ENCODE results near the gene GMPS.
"Not testable (repeated sequence)": the region's sequence is repeated elsewhere in the genome, so short reads cannot be mapped to it uniquely, and the experiment has no call there.

GMPS gene

DNA sequence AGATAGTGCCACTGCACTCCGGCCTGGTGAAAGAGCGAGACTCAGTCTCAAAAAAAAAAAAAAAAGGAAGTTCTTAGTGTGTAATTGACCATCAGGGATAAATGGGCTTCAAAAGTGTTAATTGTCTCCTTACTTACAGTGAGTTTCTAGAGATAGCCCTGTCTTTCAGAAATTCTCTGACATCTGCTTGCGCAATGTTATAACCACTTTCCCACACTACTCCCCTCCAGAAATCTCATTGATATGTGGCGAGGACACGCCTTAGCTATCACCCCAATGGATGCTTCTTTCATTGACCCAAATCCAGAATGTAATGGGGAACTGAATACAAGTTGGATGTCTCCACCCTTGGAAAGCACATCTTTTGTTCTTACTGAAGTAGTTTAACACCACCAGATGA is 70.9 kb downstream of the GMPS start:
- ATAC-seq, result no peak

DNA sequence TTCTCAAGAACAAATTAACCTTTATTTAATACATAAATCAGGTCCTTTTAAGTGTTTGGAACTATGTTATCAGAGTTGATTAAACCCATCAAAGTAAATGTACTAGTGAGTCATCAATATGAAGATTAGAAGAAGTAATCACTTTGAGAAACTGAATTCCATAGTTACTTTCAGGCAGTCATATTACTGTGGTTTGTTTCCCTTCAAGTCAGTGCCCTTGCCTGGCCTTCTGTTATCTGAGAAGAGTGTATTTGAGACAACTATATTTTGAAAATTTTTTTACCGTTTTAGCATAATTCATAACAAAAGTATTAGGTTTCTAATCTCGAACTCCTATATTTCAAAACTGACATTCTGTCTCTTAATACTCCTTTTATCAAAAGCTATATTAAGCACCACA is 73.6 kb downstream of the GMPS start:
- ATAC-seq (no peak), DNase-seq (no peak)

More for the DNA sequence above, 70.9 kb downstream of the GMPS start:
- DNase-seq, result no peak

DNA sequence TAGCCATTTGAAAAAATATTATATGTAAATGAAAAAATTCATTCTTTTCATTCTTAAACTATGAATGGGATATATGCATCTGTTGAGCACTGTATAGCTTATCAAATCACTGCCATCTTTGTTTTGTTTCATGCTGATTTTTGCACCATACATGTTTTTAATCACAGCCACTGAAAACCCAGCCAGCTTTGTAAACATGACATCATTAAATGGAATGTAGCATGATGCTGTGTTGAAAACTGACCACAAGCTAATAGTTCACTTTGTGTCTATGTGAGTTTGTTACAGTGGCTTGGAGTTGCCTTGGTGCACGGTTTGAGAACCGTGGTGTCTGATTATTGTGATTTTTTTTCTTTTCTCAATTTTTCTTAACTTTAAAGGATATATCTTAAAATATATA is 75.7 kb downstream of the GMPS start:
- ATAC-seq (no peak), DNase-seq (no peak)

DNA sequence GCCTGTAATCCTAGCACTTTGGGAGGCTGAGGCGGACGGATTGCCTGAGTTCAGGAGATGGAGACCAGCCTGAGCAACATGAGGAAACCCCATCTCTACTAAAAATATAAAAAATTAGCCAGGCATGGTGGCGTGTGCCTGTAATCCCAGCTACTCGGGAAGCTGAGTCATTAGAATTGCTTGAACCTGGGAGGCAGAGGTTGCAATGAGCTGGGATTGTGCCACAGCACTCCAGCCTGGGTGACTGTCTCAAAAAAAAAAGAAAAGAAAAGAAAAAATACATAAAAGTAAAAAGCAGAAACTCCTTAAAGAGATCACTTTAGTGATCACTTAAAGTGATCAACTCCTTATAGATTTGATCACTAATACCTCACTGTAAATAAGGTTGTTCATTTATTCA is 78.0 kb downstream of the GMPS start:
- no peak for DNase-seq
- ATAC-seq, result no peak

DNA sequence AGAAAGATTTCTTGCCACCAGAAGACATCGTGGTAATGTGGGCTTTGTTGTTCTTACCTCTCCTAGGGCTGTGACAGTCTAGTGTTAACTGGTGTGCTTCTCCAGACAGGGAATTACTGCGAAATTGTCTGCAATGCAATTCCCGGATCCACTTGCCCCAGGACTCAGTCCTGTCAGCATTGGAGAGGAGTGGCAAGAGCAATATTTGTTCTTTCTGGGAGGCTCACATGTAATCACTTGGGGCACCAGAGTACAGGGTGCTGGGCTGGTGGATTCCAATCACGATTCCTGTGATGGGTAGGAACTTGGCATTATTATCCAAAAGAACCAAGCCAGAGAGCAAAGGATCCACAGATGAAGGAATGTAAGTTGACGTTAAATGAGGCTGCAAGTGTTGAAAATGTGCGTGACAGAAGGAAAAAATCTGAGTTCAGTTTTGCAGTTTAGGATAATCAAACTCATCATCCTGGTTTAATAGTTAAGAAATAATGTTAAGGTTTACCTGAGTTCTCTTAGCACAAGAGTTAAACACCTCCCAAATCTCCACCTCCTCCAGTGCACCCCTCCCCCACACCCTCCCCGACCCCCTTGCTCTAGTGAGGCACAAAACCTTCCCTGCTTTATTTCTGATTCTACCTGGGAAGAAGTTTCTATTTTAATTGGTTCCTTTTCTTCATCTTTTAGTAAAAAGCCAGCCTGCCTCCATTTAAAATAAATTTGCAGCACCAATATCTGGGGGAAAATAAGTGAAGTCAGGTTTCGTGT is 79.2 kb downstream of the GMPS start:
- ATAC-seq (no peak), DNase-seq (no peak)

DNA sequence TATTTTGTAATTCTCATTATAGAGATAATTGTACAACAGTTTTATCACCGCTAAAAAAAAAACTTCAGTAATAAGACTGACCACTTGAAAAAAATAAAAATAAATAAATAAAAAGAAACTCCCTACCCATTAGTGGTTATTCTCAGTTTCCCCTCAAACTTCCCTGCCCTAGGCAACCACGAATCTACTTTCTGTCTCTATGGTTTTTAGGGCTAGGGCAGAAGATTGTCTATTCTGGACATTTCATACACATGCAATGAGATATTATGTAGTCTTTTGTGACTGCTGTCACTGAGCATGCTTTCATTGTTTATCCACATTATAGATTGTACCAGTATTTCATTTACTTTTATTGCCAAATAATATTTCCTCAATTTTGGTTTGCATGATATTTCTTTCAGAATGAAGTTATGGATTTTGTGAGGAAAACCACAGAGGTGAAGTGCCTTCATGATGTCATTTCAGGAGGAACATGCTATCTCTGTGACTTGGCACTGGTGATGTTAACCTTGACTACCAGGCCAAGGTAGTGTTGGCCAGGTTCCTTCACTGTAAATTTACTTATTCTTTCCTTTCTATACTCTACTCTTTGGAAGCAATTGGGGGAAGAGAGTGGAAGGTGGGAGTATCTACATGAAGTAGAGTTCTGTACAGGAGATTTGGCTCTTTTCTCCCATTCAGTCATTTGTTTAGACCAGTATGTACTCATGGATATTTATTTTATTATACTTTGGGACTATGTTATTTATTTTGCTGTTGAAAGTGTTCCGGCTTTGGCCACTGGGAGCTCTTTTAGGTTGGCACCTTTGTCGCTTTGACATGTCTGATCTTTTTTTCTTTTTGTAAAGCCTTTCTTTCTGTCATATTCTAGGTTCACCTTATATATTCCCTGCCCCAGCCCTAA is 86.3 kb downstream of the GMPS start:
- ATAC-seq (no peak), DNase-seq (no peak)

DNA sequence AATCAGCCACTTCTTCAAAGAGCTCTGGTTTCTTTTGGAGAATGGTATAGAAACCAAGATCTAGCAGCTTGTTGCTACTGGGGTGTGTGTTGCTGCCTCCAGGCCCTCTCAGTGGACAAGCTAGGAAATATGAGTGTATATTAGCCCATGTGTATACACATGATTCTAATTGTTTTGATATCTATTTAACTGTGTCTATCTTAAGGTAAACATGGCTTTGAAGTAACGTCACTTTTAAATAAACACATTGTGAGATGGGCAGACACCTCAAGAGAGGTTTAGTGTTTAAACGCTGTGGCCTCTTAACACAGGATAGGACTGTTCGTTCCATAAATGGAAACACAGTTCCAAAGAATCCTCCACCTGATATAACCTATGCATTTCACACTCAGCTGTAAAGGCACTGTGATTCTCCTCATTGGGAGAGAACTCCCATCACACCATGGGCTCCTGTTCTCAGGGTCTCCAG is 87.0 kb downstream of the GMPS start:
- no peak for ATAC-seq
- no peak for DNase-seq

DNA sequence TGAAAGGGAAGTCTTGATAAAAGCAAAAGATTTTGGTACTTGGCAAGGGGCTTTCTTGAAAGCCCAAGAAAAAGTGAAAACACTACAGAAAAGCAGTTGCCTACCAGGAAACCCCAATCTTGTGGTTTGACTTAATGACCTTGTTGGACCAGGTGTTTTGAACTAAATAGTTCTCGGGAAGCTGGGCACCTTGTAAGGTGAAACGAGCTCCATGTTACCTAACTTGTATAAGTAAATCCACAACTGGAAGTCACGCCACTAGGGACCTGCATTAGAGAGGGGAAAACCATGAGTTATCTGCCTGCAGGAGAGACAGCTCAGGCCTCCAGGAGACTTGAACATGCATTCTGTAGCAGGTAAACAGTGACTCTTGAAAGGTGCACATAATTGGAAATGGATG is 88.2 kb downstream of the GMPS start:
- ATAC-seq, result no peak
- DNase-seq, result no peak

DNA sequence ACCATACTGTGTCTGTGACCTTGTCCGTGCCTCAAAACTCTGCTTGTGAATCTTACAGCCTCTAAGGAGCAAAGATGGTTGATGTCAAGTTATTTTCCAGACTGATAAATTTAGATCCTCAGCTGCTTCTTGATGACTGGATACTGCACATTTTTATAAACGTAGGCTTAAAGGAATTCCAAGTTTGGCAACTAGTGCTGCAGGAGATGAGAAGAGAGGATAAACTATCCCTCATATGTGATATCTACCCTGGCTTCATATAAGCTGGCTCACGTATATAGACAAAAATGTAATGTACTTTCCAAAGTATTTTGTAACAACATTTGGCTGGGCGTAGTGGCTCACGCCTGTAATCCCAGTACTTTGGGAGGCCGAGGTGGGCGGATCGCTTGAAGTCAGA is 89.6 kb downstream of the GMPS start:
- ATAC-seq (no peak), DNase-seq (no peak)

DNA sequence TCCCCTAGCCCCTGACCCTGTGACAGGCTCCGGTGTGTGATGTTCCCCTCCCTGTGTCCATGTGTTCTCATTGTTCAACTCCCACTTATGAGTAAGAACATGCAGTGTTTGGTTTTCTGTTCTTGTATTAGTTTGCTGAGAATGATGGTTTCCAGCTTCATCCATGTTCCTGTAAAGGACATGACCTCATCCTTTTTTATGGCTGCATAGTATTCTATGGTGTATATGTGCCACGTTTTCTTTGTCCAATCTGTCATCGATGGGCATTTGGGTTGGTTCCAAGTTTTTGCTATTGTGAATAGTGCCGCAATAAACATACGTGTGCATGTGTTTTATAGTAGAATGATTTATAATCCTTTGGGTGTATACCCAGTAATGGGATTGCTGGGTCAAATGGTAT is 90.6 kb downstream of the GMPS start:
- not testable (repeated sequence) for ATAC-seq, DNase-seq

DNA sequence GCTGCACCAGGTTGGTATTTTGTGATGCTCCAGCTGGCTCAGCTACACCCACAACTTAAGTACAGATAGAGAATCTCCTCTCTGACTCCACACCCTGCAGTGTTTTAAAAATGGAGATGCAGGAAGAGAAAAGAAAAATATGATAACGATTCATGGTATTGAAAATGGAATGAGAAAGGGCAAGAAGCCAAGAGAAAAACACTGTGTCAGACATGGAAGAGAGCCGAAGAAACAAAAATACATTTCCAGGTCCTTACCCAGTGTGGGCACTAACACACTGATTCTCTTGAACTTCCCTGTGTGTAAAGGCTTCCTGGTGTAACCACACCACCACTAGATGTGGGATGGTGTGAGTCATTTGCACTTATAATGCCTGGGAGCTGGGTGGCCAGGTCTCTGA is 93.1 kb downstream of the GMPS start:
- no peak for ATAC-seq
- DNase-seq, result no peak

DNA sequence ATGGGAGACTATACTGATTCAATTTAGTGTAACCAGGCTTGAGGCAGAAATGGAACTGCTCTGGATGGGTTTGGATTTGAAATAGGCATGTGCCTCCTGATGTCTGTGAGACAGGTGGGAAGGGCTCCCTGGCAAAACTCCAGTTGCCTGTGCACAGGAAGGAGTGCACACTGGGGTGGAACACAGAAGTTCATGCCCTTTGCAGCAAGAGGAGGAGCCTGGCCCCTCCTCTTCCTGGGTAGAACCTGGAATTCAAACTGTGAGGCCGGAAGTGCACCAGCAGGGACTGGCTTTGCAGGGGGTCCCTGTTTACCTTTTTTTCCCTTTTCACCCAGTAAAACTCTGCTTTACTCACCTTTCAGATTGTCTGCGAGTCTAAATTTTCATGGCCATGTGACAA is 99.9 kb downstream of the GMPS start:
- DNase-seq, result no peak
- no peak for ATAC-seq

DNA sequence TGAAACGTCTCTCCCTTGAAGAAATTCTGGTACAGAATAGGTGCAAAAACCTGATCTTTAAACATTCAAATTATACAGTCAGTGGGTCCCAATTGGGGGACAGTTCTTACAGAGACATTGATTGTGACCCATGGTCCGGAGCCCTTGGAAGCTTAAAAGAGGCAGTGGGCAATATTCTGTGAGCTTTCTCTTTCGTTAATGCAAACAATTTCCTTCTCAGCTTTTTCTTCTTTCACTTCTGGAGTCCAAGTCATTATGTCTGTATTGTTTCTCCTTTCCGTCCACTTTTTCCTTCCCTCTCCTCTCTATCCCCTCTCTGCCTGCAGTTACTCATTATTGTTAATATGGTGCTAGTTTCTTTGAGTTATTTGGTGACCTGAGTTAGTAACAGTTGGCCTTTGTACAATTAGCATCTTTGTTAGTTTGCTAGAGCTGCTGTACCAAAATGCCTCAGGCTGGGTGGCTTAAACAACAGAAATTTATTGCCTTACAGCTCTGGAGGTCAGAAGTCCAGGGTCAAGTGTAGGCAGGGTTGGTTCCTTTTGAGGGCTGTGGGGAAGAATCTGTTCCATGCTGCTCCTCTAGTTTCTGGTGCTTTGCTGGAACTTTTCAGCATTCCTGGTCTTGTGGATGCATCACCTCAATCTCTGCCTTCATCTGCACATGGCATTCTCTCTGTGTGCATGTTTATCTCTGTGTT is 102.6 kb downstream of the GMPS start:
- ATAC-seq, result no peak
- no peak for DNase-seq

DNA sequence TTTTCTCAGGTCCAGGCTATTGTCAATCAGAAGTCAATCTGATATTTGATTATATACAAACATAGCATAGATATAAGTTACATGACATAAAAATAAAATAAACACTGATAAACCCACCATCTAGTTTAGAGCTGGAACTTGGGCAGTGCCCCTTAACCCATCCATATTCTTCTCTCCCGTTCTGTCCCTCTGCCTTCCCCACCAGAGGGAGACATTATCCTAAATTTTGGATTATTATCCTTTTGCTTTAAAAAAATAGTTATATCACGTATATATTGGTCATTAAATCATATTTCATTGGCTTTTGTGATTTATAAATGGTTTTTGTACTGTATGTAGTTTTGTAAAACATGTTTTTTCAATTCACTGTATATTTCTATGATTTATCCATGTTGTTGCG is 107.9 kb downstream of the GMPS start:
- ATAC-seq, result no peak
- no peak for DNase-seq

DNA sequence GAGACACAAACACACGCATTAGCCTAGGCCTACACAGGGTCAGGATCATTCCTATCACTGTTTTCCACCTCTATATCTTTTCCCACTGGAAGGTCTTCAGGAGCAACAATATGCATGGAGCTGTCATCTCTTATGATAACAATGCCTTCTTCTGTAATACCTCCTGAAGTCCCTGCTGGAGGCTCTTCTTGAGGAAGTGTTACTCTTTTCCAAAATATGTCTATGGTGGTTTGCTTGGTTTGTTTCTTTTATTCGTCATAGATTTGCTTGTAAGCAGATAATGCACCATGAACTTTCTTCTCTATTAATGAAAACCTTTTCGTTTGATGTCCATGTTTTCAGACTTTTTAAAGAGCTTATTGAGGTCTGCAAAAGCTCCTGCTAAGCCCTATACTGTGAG is 109.3 kb downstream of the GMPS start:
- ATAC-seq, result no peak
- no peak for DNase-seq

DNA sequence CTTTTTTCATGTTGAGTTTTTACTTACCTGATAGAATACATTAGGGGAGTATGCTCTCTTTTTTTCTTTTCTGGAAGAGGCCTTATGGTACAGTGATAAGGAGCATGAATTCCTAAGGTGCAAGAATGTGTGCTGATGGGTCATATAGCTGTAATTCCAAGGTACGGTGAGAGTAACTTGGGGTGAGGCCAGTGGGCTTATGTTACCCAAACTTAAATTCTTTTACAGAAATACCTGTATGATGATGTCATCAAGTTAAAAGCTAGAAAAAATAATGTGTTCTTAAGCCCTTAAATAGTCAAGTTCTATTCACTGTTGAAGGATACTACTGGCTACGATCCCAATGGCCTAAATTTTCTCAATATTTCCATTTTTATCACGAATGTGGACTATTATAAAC is 111.2 kb downstream of the GMPS start:
- DNase-seq (no peak), ATAC-seq (no peak)

DNA sequence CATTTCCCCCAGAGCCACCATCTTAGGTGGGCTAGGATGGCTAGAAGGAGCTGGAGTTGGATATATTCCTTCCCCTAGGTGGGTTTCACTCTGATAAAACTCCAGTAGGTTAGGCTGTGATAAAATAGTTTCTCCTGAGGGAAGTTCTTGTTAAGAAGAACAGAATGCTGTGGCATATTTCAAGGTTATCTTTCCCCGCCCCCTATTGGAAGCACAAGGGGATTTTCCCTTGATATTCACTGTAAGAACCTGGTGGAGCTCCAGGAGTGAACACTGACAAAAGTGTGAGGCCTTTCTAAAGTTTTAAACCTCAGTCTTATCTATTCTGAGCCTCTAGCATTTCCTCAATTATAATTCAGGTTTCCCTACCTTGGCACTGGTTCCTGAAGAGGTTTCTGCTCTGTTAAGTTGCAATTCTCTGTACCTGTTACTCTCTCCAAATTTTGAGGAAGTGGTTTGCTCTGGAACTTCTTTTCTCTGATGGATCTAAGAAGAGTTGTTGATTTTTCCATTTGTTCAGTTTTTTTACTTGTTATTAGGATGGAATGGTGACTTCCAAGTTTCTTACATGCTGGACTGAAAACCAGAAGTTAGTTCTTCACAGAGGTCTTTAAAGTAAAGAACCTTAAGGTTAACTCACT is 113.5 kb downstream of the GMPS start:
- no peak for ATAC-seq
- no peak for DNase-seq

DNA sequence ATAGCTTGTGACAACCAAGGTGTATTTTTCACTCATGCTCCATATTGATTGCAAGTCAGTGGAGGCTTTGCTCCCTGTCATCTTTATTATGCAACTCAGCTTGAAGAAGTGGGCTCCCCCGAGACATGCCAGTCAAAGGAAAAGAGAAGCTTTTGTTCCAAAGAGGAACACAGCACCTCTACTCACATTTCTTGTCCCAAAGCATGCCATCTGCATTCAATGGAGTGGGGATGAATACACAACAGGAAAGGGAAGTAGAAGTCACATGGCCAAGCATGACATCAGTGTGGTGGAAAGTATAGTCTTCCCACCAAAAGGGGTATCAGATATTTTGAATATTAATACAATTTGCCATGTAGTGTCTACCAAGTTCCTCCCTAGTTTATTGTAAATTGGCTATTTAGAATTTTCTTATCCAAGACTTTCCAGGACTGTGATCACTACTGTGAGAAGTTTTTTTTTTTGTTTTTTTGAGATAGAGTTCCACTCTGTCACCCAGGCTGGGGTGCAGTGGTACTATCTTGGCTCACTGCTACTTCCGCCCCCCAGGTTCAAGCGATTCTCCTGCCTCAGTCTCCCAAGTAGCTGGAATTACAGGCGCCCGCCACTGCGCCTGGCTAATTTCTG is 114.5 kb downstream of the GMPS start:
- ATAC-seq (no peak), DNase-seq (no peak)

DNA sequence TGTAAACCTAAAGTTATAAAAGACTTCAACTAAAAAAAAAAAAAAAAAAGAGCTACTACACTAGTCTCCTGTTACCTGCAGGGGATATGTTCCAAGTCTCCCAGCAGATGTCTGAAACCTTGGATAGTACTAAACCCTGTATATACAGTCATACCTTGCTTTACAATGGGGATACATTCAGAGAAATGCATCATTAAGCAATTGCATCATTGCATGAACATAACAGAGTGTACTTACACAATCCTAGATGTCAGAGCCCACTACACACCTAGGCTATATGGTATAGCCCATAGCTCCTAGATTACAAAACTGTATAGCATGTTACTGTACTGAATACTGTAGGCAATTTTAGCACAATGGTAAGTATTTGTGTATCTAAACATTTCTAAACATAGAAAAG is 119.1 kb downstream of the GMPS start:
- no peak for DNase-seq
- no peak for ATAC-seq

DNA sequence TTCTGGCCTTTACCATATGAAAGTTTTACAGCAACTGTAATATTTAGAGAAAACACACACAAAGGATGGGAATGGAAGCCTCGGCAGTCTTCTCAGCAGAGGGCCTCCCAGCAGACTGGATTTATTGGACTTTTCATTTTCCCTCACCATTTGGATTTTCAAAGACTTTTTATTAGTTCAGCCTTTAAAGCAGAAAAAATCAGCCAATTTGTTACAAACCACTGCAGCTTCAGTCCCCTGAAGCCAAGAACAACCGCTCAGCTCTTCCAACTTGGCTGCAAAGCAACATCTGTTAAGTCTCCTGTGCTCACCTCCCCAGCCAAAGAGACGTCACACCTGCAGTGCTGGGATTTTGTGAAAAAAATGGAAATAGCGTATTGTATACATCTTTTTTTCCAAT is 120.8 kb downstream of the GMPS start:
- DNase-seq (no peak), ATAC-seq (no peak)

DNA sequence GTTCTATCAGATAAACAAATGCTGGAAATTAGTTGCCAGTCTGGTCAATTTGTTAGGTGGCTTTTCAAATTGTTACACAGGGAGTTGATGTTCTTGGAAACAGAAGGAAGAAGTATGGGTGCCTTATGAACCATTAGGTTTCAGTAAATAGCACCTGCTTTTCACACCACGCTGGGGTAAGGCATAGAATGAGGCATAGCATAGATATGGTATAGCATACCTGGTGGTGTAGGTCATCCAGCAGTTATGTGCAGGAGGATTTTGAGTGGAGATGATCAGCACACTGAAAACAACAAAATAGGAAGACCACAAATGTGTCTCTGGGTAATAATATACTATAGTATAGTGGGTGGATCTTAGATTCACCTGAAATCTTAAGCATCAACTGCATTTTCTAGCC is 121.4 kb downstream of the GMPS start:
- DNase-seq (no peak), ATAC-seq (no peak)

All from stimulated activated naive CD8-positive, alpha-beta T cell treated with anti-CD3 and anti-CD28 coated beads, Interleukin-15, Interleukin-2, amounts not matched to agents 100 U/mL and 50 U/mL, for 24 hours (primary cell).